HG03457 (cell line): Measurements from ENCODE around the gene GNG12.
"Not testable (repeated sequence)": the region's sequence is repeated elsewhere in the genome, so short reads cannot be mapped to it uniquely, and the experiment has no call there.

Experiments used
- ATAC-seq: cut with Tn5 transposase; IDR thresholded peaks from one replicate; pipeline ENCODE4 v1.9.1; 2021; ENCODE audit warnings: moderate number of reproducible peaks; ENCODE audit not compliant: unreplicated experiment

The GNG12 gene

DNA sequence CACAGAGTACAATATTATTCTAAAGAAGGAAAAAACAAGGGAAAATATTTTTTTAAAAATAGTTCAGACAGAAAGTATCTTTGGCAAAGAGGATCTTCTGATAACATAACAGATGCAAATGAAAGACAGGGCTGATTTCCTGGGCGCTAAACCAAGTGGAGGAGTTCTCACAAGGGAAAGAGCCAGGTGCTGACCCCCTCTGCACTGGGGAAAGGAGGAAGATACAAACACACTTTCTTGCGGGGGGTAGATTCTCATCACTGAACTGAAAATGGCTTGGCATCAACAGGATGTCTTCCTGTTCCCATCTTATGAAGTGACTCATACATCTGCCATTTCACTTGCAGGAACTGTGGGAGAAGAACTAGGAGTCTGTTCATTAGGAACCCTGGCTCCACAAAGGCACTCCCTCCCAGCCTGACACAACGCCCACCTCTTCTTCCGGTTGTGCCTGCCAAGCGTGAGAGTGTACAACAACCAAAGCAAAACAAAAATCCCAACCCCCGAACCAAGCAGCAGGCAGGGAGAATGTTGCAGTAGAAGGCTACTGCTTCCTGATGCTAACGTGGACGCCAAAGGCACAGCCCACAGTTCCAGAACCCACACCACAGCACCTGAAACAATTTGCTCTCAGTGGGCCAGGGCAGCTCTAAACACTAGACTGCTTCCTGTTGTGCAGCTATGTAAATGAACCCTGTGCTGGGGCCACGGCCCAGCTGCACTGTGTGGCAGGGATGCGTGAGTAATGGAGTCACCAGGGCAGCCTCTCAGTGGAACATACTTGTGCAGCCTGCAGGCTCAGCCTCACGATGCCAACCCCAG lies 97.2 kb downstream of the GNG12 start:
- ATAC-seq: peak; percentile 94

DNA sequence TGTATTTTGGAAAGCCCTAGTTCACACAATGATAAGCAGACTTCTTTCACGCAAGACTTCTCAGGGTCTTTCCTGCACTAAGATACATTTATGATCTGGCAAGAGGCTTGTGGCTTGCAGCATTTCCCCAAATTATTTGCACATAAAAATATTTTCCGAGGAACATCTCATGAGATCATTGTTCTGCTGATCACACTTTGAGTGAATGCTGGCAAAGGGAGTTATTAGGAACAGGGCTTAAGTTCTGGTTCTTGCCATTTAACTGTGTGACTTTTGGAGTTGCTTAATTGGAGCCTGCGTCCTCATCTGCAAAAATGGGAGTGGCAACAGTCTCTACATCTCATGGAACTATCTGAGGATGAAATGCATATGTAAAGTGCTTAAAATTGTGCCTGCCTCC lies 98.1 kb downstream of the GNG12 start:
- no peak for ATAC-seq

DNA sequence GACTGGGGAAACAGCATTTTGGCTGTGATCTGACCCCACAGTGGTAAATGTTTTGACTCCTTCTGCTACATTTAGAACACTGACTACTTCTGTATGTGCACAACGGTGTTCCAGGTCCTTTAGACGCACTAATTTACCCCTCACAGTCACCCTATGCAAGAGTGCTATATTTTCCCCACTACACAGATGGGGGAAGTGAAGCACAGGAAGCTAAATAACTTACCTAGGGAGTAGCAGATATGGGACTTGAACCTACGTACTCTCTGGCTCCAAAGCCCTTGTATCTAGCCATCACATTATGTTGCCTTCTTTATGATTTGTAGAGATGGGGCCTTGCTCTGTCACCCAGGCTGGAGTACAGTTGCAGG lies 99.0 kb downstream of the GNG12 start:
- ATAC-seq: no peak

DNA sequence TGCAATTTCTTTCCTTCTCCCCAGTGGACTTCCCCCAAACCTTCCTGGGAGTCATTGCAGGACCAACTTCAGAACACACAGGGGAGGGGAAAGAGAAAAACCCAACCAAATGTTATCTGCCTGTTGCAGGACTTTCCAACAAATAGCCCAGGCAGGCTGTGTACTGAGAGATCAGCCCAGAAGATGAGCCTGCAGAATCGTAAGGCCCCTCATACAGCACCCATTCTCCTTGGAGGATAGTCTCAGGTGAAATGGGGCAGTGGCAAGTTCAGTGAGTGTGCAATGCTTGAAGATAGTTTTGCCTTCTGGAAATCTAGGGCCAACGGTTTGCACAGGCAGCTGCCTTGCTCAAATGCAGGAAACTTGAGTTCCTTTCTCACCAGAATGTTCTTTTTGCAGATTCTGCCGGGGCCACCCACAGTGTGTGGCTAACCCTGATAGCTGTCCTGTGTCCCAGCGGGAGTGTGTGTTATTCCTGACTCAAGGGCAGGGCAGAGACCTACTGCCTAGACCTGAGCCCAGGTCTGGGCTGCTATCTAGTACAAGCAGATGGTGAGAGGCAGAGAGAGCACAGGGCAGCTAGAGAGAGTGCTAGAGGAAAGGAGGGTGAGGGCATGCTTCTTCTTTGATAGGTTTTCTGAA lies 99.5 kb downstream of the GNG12 start:
- no peak for ATAC-seq

DNA sequence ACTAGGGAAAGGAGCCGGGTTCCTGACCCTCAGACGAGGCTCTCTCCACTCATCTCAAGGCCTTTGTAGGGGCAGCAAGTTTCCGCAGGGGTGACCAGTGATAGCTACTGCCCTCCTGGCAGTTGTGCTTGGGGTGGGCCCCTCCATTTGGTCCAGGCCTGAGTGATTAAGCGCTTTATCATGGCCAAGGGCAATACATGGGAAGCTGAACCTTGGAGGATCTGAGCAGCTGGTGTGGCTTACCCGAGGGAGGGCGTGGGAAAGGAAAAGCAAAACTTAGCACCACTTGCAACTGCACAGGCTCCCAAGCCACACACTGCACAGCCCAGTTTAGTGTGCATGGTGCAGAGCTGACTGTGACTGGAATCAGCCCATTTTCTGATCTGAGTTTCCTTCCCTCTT lies 100.5 kb downstream of the GNG12 start:
- ATAC-seq: no peak

DNA sequence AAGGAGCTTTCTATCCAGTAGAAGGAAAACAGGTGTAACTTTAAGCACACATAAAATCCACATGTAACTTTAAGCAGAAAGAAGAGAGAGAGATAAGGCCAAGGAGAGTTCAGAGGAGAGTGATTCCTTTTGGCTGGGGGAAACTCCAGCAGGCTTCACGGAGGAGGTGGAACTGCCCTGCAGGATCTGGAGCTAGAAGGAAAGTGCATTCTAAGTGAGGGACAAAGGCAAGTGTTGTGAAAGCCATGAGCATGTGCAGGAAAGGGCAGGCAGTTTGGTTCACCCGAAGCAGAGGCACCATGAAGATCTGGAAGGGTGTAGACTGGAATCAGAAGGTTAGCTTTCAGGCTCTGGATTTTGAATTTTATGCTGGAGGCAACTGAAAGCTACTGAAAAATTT lies 101.9 kb downstream of the GNG12 start:
- ATAC-seq: no peak

DNA sequence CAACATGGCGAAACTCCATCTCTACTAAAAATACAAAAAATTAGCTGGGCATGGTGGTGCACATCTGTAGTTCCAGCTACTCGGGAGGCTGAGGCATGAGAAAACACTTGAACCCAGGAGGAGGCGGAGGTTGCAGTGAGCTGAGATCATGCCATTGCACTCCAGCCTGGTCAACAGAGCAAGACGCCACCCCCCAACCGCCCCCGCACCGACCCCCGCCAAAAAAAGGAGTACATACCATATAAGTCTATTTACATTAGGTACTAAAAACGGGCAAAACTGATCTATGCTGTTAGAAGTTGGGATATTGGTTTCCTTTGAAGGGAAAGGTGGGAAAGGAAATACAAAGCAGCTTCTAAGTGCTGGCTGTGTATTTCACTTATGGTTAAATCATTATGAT lies 103.0 kb downstream of the GNG12 start:
- ATAC-seq: not testable (repeated sequence)

DNA sequence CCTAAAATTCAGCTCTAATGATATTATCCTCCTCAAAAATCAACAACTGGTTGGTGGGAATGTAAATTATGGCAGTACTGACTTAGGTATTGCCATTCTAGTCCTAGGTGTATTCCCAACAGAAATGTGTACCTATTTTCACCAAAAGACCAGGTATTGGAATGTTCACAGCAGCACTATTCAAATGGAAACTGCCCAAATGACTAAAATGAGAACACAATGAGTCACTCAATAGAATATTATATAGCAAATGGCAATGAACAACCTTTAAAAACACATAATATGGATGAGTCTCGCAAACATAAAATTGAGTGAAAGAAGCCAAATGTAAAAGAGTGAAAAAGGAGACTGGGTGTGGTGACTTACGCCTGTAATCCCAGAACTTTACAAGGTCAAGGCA lies 103.4 kb downstream of the GNG12 start:
- no peak for ATAC-seq

DNA sequence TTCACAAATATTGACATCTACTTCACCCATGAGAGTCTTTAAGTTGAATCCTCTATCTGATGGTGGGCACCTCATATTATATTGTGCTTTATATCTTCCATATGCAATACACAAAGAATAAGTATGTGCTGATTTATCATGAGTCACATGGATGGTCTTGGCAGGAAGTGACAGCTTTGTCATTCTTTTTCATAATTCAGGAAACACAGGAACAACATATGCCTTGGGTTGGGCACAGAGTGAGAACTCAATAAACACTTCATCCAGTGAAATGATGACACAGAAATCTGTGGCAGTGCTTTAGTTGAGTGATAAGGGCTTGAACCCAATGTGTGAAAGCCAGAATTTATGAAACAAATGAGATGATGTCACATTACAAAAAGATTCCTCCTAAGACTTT lies 107.0 kb downstream of the GNG12 start:
- ATAC-seq: no peak

DNA sequence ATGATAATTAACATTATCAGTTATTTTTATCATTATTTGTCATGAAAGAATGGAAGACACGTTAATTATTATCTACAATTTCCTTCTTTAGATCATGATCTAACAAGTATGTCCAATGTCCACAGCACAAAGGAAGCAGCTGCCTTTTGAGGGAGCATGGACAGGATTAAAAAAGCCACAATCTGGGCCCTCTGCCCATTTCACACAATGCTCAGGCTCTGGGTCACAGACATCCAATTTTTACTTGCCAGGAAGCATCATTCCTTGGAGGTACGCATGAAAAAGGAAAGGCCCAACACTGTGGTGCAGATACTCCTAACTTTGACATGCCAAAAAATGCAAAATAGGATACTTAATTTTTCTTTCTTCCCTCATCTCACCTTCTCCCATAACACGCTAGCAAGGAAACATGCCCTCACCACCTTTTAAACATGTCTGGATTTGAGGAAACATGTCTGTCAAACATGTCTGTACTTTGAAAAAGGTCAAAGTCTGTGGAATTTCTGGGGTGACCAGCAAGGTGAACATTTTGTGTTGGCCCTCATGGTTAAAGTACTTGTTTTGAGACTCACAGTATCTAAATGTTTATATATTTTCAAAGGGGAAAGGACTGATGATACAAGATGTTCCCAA lies 108.2 kb downstream of the GNG12 start:
- ATAC-seq: no peak

DNA sequence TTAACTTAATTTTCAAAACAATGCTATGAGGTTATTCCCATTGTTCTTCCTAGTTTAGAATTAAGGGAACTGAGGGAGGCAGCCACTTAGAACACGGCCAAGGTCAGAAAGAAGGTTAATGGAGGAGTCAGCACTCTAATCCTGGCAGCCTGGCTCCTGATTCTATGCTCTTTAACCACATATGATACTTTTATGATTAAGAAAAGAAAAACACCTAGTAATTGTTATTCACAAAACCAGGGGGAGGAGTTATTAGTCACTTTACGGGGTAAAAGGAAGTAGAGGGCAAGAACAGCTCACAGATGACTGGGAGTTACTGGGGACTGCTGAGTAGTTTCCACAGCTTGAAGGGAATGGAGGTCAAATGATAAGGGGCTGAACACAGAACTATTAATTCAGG lies 109.6 kb downstream of the GNG12 start:
- ATAC-seq: peak; percentile 63

DNA sequence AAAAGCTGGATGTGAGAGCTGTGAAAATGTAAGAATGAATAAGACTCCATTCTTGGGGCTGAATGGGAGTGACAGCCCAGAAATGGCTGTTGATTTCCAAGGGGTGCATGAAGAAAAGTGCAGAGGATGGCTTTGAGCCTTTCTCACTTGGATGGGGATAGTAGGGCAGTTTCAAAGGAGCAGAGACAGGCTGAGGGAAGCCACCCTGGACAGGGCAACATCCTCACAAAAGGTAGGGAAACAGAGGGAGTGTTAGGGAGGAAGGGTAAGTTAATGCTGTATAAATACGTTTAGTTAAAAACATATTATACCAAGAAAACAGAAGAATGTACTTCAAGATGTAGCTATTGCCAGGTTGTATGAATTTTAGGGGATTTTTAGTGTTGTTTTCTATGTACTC lies 110.1 kb downstream of the GNG12 start:
- ATAC-seq: no peak

DNA sequence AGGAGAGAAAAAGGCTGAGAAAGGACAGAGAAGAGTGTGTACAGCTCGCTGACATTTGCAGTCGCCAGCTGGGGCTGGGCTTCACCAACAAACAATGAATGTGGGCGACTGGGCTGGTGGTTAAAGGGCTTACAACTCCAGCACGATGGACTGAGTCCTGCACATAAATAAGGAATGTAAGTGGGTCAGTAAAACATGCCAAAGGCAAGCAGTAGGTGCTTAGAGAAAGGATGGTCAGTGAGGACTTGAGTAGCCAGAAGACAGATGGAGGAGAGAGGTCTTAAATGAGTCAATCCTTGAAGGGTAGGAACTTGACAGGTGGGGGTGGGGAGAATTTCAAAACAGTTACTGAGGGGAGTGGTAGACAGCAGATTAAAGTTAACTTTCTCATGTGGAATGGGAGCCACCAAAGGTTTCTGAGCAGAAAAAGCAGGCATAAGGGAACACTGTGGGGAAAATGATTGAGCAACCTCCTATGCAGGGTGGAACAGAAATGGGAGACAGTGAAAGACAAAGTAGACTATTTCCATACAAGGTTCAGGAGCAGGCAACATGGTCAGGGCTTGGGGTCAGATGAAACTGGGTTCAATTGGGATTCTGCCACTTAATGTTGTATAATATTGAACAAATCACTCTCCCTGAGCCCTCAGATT lies 110.8 kb downstream of the GNG12 start:
- no peak for ATAC-seq

DNA sequence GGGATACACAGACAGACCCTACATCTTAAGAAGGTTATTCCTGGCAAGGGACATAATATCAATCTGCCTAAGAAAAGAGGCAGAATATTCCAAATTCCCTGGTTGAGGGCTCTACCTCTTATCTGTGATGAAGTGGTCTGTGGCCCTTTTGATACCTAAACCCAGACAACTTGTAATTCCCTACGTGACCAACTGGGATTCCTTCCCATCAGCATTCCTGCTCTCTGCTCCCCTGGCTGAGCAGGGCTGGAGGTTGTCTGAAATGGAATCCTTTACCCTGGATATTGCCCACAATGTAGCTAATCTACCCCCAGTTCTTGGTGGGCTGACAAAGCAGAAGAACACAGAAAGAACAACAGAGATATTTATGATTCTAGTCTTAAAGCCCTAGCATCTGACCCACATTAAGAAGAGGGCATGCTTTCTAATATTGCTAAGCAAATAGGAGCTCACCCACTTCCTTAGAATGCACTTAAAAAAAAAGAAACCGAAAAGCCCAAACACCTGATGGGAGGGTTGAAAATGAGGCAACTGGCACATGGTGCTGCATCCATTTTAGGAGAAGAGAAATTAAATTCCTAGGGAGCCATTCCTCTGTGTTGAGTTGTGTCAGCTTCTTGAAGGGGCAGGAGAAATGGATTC lies 111.5 kb downstream of the GNG12 start:
- ATAC-seq: no peak

DNA sequence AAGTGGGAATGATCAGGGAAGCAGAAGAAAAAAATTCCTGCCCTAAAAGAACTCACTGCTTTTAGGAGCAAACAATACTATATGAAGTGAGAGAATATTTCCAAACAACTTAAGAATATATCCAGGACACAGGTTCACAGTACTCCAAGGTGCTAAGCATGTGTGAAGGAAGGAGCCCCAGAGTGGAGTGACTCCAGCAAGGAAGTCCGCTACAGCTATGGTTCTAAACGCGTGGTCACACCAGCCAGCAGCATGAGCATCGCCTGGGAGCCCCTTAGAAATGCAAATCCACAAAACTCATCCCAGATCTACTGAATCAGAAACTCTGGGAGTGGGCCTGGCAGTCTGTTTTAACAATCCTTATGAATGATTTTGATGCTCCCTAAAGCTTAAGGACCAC lies 112.2 kb downstream of the GNG12 start:
- ATAC-seq: no peak

DNA sequence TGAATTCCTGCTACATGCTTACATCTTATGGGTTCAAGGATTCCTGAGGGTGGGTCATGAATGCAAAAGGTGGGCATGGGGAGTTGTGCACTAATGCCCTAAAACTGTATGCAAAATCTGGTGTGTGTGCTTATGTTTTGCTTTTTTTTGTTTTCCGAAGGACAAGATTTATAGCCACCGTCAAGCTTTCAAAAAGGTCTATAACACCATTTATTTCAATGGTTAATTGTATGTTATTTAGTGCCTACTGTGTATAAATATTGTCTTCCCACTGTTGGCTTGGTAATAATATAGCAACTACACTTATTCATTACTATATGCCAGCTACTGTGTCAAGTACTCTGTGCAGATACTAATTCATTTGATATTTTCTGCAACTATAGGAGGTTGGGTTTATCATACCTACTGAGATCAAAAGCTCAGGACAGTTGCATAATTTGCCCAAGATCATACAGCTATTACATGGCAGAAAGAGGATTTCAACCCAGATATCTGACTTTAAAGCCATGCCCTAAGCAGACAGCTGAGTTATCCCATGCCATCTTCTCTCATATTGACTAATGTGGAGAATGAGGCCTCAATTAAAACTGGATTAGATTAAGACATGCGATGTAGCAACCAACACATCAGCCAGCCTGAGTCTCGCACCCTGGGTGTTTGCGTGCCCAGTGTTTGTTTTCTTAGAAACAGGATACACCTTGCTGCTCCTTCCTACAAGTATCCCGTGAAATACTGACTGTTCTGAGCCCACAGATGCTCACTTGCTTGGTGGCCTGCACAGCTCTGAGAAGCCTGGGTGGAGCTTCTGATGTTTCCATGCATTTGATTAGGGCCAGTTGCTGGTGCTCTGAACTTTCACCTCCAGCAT lies 113.7 kb downstream of the GNG12 start:
- ATAC-seq: no peak

DNA sequence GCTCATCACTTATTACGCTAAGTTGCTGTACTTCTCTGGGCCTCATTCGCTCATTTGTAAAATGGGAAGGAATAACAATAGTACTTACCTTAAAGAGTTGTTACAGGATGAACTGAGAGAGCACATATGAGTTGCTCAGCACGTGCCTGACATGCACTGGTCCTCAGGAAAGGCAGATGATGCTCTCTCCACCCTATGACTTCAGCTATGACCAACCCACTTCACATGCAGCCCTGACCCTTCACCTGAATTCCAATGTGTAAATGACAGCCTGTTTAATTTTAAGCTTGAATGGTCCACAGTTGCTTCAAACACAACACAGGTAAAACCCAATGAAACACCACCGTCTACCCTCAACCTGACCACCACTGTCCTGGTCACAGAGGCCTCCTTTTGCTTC lies 115.4 kb downstream of the GNG12 start:
- ATAC-seq: no peak

DNA sequence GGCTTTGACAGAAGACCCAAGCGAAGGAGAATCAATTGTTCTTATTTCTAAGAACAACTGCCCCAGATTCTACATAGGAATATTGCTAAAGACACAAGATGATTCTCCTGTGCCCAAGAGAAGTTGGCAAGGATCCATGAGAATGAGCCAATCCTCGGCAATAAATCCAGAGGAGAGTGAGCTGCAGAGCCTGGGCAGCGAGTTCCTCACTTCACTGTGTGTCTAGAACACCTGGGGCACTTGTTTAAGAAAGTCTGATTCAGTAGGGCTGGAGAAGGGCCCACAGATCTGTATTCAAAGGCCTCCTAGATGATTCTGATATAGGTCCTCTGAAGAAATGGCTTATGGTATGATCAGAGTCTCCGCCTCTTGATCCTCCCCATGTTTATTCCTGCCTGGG lies 116.5 kb downstream of the GNG12 start:
- no peak for ATAC-seq

DNA sequence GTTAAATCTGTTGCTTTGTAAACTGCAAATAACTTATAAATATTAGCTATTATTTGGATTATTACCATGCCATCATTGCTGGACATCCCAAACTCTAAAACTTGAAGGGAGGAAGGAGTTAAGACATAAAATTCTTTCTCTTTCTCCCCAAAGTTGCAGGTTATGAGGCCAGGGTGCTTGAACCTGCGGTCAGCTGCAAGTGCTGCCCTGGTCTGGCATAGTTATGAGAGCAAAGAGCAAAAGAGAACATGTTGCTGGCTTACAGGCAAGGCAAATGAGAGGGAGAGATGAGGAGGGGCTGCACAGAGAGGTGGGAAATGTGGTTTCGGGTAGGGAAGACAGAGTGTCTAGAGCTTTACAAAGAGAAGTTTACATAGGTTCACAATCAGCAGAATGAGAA lies 117.4 kb downstream of the GNG12 start:
- ATAC-seq: no peak

DNA sequence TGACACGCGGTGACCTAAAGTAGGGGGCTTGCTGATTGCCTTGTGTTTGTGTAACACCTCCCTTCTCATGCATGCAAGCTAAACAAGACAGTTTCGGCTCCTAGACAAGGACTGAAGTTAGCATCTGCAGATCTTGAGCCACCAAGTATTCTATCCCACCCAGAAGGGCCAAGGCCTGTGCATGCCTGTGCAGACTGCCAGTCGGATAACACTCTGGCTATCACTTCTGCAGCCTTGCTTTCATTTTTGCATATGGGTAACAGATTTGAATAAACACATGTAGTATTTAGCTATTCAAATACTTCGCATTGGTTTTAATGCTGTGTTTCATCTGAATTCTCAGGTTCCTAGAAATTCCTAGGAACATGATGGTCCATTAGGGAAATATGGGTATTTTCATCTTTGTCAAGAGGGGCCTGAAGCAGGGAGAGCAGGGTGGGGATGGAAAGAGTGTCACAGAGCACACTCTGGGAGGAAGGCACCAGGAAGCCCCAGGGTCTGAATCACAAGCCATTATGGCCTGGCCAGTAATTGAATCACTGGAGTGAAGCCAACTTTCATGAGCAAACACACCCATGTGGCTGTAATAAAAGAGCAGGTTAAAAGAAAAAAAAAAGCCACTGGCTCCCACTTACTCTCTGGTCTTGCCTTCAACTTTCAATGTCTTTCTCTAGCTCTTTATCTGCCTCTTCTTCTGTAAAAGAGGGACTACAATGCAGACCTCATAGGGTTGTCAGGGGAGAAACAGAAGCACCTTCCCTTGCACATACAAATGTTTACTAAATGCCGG lies 120.0 kb downstream of the GNG12 start:
- no peak for ATAC-seq
